ENCODE data around the gene GIPC1.
"Not testable (repeated sequence)": the region's sequence is repeated elsewhere in the genome, so short reads cannot be mapped to it uniquely, and the experiment has no call there.

The GIPC1 gene

GRCh38 chr19:14517840-14518505 lies 22.0 kb upstream of the GIPC1 start, which contains the start of gene DNAJB1:
TSS of gene DNAJB1 (minus strand) at chr19:14518397. CDS start at chr19:14518349, 48 bp downstream.
- peak; percentile 98 for DNase-seq (ENCODE audit: low spot score)

- no peak for DNase-seq (ENCODE audit: low spot score)
Measured at GRCh38 chr19:14517446-14517839, 21.5 kb upstream of the GIPC1 start.

- DNase-seq (ENCODE audit: low spot score) = no peak
Measured at GRCh38 chr19:14516746-14517438, 21.0 kb upstream of the GIPC1 start.

- DNase-seq (ENCODE audit: low spot score) = no peak
Measured at GRCh38 chr19:14516048-14516534, 20.2 kb upstream of the GIPC1 start.

- DNase-seq (ENCODE audit: low spot score) = no peak
Measured at GRCh38 chr19:14515501-14516047, 19.6 kb upstream of the GIPC1 start.

GRCh38 chr19:14514215-14514863 lies 18.4 kb upstream of the GIPC1 start:
- DNase-seq (ENCODE audit: low spot score) = no peak

DNA sequence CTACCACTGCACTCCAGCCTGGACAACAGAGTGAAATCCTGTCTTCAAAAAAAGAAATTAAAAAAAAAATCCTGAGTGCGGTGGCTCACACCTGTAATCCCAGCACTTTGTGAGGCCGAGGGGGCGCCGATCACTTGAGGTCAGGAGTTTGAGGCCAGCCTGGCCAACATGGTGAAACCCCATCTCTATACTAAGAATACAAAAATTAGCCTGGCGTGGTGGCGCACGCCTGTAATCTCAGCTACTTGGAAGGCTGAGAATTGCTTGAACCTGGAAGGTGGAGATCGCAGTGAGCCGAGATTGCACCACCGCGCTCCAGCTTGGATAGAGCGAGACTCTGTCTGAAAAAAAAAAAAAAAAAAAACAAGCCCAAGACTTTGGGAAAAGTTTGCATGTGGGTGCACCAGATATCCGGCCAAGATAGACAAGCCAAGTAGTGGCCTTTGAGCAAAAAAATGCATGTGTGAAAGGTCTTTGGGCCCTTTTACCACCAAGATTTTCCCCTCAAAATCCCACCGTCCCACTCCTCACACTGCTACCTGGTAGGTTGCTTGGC lies 16.6 kb upstream of the GIPC1 start:
- no peak for DNase-seq (ENCODE audit: low spot score)

DNA sequence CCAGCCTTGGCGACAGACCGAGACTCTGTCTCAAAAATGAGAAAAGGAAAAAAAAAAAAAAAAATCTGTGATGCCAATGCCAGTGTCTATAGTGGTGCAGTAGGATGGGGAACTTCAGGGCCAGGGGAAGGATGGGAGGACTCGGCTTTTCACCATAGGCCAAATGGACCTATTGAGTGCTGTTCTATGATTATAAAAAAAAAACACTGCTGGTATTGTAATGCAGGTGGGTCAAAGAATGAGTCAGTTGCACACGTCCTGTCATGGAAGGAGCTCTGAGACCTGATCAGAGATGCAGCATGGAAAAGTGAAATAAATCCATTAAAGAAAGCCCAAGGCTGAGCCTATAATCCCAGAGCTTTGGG lies 15.3 kb upstream of the GIPC1 start:
- DNase-seq (ENCODE audit: low spot score) = no peak

DNA sequence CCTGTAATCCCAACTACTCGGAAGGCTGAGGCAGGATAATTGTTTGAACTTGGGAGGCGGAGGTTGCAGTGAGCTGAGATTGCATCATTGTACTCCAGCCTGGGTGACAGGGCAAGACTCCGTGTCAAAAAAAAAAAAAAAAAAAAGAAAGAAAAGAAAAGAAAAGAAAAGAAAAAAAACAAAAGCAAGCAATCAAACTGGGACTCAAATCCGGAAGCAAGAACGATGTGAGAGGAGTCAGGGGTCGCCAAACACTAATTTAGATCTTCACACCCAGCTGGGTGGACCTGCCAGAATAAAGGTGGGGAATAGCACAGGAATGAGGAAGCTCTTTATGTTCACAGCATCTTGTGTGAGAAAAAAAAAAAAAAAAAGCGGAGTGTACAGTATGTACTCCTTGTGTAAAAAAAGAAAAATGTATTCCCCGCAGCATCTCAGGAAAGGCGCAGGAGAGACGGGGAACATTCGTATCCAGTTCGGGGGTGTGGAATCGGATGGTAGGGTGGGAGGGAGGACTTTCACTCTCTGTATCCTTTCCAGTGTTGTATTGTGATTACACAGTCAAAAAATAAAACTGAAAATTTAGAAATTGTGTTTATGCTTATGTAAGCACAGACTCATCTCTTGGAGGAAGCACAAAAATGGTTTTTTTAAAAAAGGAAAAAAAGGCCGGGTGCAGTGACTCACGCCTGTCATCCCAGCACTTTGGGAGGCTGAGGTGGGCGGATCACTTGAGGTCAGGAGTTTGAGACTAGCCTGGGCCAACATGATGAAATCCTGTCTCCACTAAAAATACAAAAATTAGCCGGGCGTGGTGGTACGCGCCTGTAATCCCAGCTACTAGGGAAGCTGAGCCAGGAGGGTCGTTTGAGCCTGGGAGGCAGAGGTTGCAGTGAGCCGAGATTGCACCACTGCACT lies 14.6 kb upstream of the GIPC1 start:
- peak; percentile 43 for DNase-seq (ENCODE audit: low spot score)

DNA sequence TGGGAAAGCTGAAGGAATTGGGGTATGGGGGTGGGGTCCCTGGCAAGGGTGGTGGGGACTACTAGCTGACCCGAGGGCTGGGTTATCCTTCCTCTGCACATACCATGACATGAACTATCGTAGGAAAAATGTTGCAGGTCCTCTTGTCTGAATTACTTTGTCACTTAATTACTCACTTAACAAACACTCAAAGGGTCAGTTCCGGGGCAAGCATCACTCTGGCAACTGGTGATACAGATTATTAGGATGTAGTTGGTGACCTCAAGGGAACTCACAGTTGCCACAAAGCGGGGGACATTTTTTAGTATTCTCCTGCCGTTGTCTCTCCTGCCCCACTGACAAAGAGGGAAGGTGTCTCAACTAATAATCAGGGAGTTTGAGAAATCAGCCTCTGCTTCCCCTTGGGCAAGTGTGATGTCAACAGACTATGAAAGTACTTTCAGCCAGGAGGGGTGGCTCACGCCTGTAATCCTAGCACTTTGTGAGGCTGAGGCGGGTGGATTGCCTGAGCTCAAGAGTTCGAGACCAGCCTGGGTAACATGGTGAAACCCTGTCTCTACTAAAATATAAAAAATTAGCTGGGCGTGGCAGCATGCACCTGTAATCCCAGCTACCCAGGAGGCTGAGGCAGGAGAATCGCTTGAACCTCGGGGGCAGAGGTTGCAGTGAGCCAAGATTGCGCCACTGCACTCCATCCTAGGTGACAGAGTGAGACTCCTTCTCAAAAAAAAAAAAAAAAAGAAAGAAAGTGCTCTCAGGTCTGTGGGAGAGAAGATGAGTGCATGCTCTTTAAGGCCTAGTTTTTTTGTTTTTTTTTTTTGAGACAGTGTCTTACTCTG lies 12.0 kb upstream of the GIPC1 start:
- DNase-seq (ENCODE audit: low spot score) = peak; percentile 41

DNA sequence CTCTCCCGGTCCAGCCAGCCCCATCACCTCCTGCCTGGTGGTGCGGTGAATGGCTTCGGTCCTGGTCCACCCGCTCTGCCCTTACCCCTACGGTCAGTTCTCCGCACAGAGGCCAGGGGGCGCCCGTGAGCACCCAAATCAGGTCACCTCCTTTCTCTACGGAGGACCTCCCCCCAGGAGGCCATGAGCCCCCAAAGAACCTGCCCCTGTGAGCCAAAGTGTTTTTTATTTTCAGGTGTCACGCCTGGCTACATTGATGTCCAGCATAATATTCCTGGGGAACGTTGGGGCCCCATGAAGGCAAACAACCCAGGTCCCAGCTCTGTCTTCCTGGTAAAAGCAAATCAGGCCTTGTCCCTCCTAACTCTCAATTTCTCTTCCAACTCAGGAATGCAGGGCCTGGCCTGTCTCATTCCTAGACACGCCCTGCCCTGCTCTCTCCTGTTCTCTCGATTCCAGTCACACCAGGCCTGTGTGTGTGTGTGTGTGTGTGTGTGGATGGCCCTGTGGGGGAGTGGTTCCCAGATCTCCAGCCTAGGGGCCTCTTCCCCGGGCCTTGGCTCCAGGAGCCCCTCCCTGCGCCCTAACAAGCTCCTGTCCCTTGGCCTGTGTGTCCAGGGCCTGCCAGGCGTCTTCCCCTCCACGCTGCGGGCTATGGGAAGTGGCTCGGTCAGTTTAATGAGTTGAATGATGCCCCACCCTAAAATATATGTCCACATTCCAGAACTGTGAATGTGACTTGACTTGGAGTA lies 9.7 kb upstream of the GIPC1 start:
- peak; percentile 45 for DNase-seq (ENCODE audit: low spot score)

DNA sequence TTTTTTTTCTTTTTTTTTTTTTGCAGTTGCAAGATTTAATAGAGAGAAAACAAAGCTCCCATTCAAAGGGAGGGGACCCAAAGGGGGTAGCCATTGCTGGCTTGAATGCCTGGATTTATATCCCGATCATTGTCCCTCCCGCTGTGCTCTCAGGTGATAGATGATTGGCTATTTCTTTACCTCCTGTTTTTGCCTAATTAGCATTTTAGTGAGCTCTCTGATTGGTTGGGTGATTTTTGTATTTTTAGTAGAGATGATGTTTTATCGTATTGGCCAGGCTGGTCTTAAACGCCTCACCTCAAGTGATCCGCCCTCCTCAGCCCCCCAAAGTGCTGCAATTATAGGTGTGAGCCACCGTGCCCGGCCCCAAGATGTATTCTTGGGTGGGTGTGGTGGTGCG lies 8.6 kb upstream of the GIPC1 start:
- not testable (repeated sequence) for DNase-seq (ENCODE audit: low spot score)

GRCh38 chr19:14503285-14503684 lies 7.4 kb upstream of the GIPC1 start:
- DNase-seq (ENCODE audit: low spot score) = no peak

DNA sequence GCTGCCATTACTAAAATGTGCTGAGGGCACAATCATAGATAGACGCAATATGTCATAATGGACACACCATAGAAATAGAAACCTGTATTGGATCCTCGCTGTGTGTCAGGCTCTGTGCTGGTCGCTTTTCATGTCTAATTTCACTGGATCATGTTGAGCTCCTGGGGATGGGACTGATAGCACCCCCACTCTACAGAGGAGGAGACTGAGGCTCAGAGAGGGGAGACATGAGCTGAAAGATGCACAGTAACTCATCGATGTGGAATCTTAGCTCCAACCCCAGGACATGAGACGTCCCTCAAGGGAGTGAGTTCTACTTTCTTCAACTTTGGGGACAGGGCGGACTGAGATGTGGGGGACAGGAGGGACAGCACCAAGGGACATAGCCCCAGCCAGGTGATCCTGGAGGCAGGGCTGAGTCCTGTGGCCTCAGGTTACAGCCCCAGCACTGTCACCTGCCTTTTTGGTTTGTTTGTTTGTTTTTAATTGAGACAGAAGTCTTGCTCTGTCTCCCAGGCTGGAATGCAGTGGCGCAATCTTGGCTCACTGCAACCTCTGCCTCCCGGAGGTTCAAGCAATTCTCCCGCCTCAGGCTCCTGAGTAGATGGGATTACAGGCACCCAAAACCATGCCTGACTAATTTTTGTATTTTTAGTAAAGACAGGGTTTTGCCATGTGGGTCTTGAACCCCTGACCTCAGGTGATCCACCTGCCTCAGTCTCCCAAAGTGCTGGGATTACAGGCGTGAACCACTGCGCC lies 6.6 kb upstream of the GIPC1 start:
- DNase-seq (ENCODE audit: low spot score) = no peak

GRCh38 chr19:14497228-14497921 lies 1.4 kb upstream of the GIPC1 start:
- DNase-seq (ENCODE audit: low spot score) = peak; percentile 60

DNA sequence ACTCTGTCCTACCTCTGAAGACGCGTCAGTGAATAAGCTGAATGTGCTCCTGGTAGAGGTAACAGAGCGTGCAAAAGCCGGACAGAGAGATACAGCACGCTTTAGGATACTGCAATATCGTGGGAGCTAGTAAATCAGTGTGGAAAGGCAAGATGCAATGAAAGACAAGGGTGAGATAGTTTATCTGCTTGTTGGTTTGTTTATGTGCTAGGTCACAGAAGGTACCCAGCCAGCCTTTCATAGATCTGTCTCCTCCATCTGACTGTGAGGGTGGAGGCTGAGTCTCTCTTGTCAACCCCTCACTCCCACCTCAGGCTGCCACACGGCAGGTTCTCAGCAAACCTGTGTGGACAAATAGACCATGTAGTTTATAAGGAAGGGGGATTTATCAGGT lies 904 bp upstream of the GIPC1 start:
- DNase-seq (ENCODE audit: low spot score) = no peak

DNA sequence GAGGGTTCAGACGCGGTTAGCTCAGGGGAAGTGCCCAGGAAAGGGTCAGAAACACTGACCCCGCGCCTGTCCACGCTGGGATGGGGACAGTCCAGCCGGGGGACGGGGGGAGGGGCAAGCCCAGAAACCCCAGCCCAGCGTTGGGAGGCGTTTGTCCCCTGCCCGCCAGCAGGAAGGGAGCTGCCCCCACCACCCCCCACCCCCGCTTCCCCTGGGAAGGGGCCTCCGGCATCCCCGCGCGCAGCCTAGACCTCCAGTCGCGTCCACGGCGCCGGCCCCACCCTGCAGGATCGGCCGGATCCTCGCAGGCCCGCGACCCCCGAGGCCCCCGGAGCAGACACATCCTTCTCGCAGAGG lies 277 bp downstream of the GIPC1 start:
- DNase-seq (ENCODE audit: low spot score) = peak; percentile 9

- DNase-seq (ENCODE audit: low spot score) = peak; percentile 32
Measured at GRCh38 chr19:14494910-14495671, 836 bp downstream of the GIPC1 start.

Measured in AG08395 (cell line).